ENCODE data around the gene APOBEC4.
"Not testable (repeated sequence)": the region's sequence is repeated elsewhere in the genome, so short reads cannot be mapped to it uniquely, and the experiment has no call there.

The APOBEC4 gene

GRCh38 chr1:183652547-183653461, at the start of gene APOBEC4:
APOBEC4 (minus strand) TSS chr1:183653316; CDS start chr1:183648781, 4,535 bp downstream.
- no peak for DNase-seq (ENCODE audit: low spot score)

GRCh38 chr1:183702813-183703198, 49.7 kb upstream of the APOBEC4 start:
- no peak for DNase-seq (ENCODE audit: low spot score)

- no peak for DNase-seq (ENCODE audit: low spot score)
Observed at GRCh38 chr1:183702087-183702812, 49.1 kb upstream of the APOBEC4 start.

- no peak for DNase-seq (ENCODE audit: low spot score)
Observed at GRCh38 chr1:183699616-183700160, 46.6 kb upstream of the APOBEC4 start.

GRCh38 chr1:183697814-183698590, 44.9 kb upstream of the APOBEC4 start:
- DNase-seq (ENCODE audit: low spot score): no peak

- no peak for DNase-seq (ENCODE audit: low spot score)
Observed at GRCh38 chr1:183696981-183697380, 43.9 kb upstream of the APOBEC4 start.

- no peak for DNase-seq (ENCODE audit: low spot score)
Observed at GRCh38 chr1:183694755-183695154, 41.6 kb upstream of the APOBEC4 start.

GRCh38 chr1:183694066-183694465, 41.0 kb upstream of the APOBEC4 start:
- no peak for DNase-seq (ENCODE audit: low spot score)

GRCh38 chr1:183693521-183693920, 40.4 kb upstream of the APOBEC4 start:
- DNase-seq (ENCODE audit: low spot score): no peak

GRCh38 chr1:183689762-183690204, 36.7 kb upstream of the APOBEC4 start:
- DNase-seq (ENCODE audit: low spot score): no peak

GRCh38 chr1:183688341-183689060, 35.4 kb upstream of the APOBEC4 start:
- no peak for DNase-seq (ENCODE audit: low spot score)

- DNase-seq (ENCODE audit: low spot score): no peak
Observed at GRCh38 chr1:183687546-183688304, 34.6 kb upstream of the APOBEC4 start.

GRCh38 chr1:183686229-183686628, 33.1 kb upstream of the APOBEC4 start:
- no peak for DNase-seq (ENCODE audit: low spot score)

- DNase-seq (ENCODE audit: low spot score): peak; percentile 69
Observed at GRCh38 chr1:183685112-183685713, 32.1 kb upstream of the APOBEC4 start.

- DNase-seq (ENCODE audit: low spot score): not testable (repeated sequence)
Observed at GRCh38 chr1:183679363-183679762, 26.2 kb upstream of the APOBEC4 start.

GRCh38 chr1:183678819-183679218, 25.7 kb upstream of the APOBEC4 start:
- DNase-seq (ENCODE audit: low spot score): no peak

- DNase-seq (ENCODE audit: low spot score): no peak
Observed at GRCh38 chr1:183676586-183677189, 23.6 kb upstream of the APOBEC4 start.

GRCh38 chr1:183675883-183676585, 22.9 kb upstream of the APOBEC4 start:
- DNase-seq (ENCODE audit: low spot score): no peak

- no peak for DNase-seq (ENCODE audit: low spot score)
Observed at GRCh38 chr1:183675381-183675780, 22.3 kb upstream of the APOBEC4 start.
